Stimulated activated CD4-positive, alpha-beta T cell treated with anti-CD3 and anti-CD28 coated beads, Interleukin-4, amount 100 ng/mL, for 4 hours (primary cell): ENCODE data around the gene HSPA8.

Experiments
- DNase-seq, 2 experiments: peaks; one replicate each; pipeline ENCODE4 v3.0.0-alpha.2; 2020

Gene HSPA8

GRCh38 chr11:123046473-123047259 is 15.3 kb downstream of the HSPA8 start:
- DNase-seq = no peak

GRCh38 chr11:123045101-123045500 is 16.8 kb downstream of the HSPA8 start:
- DNase-seq = no peak

GRCh38 chr11:123041185-123041584 is 20.8 kb downstream of the HSPA8 start:
- DNase-seq = no peak

GRCh38 chr11:123040111-123040432 is 21.9 kb downstream of the HSPA8 start:
- no peak for DNase-seq

GRCh38 chr11:123035831-123036230 is 26.1 kb downstream of the HSPA8 start:
- no peak for DNase-seq

- no peak for DNase-seq
Measured at GRCh38 chr11:123034597-123034996, 27.3 kb downstream of the HSPA8 start.

- DNase-seq = no peak
Measured at GRCh38 chr11:123033895-123034294, 28.0 kb downstream of the HSPA8 start.

GRCh38 chr11:123030517-123030916 is 31.4 kb downstream of the HSPA8 start:
- no peak for DNase-seq

GRCh38 chr11:123020968-123021367 is 41.0 kb downstream of the HSPA8 start:
- DNase-seq = peak; percentile 15 to 18

GRCh38 chr11:123018702-123019101 is 43.2 kb downstream of the HSPA8 start:
- DNase-seq = no peak

GRCh38 chr11:123011510-123011909 is 50.4 kb downstream of the HSPA8 start:
- no peak for DNase-seq
